ENCODE results near the gene MYL7. TPM values are rescaled to one million over a fixed set of nuclear protein-coding genes. Genes with fewer than 3 reads are reported as not detected.

MYL7 gene
- total RNA-seq, 4 donors from 2014 or later: not detected

DNA sequence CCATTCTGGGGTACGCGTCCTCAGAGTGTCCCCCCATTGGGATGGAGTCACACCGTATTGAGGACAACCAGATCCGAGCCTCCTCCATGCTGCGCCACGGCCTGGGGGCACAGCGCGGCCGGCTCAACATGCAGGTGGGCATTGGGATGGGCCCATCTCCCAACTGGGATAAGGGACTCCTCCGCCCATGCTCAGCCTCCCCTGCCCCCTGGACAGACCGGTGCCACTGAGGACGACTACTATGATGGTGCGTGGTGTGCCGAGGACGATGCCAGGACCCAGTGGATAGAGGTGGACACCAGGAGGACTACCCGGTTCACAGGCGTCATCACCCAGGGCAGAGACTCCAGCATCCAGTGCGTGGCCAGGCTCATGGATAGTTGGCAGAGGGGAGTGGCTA is 31.1 kb downstream of the MYL7 start:
- WGBS, 2 donors: 91 to 92% methylated on average over 13 to 17 of the region's 18 CpGs
- peaks cover 0 to 30% (median 10%) of the 10 kb centered on the region in 4 donors for H3K4me1 ChIP-seq
- H3K27ac ChIP-seq: no peak overlapping the region

GRCh38 chr7:44108768-44109750 is 32.1 kb downstream of the MYL7 start:
- H3K27ac ChIP-seq: peak overlapping the region in 2 of 4 donors; percentile 11 to 97
- H3K4me1 ChIP-seq: peaks cover 0 to 38% (median 14%) of the 10 kb centered on the region in 4 donors
- H3K9me3 ChIP-seq: no peaks in the 10 kb centered on the region
- H3K36me3 ChIP-seq: peaks cover 0 to 77% (median 0%) of the 10 kb centered on the region in 3 donors
- no peak for DNase-seq (ENCODE audit: low spot score in 2 of 2)
- TF ChIP-seq, protein P1, sequence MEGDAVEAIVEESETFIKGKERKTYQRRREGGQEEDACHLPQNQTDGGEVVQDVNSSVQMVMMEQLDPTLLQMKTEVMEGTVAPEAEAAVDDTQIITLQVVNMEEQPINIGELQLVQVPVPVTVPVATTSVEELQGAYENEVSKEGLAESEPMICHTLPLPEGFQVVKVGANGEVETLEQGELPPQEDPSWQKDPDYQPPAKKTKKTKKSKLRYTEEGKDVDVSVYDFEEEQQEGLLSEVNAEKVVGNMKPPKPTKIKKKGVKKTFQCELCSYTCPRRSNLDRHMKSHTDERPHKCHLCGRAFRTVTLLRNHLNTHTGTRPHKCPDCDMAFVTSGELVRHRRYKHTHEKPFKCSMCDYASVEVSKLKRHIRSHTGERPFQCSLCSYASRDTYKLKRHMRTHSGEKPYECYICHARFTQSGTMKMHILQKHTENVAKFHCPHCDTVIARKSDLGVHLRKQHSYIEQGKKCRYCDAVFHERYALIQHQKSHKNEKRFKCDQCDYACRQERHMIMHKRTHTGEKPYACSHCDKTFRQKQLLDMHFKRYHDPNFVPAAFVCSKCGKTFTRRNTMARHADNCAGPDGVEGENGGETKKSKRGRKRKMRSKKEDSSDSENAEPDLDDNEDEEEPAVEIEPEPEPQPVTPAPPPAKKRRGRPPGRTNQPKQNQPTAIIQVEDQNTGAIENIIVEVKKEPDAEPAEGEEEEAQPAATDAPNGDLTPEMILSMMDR (IDR thresholded peaks at IDR 0.05): peak in 1 of 5 experiments; percentile 6
- no peak for TF ChIP-seq EP300 (IDR thresholded peaks at IDR 0.05)
- WGBS, 2 donors: 76 to 81% methylated on average over 19 to 21 of the region's 21 CpGs
- H3K4me3 ChIP-seq: no peak overlapping the region
- H3K27me3 ChIP-seq: no peaks in the 10 kb centered on the region

More for the DNA sequence above, 31.1 kb downstream of the MYL7 start:
- TF ChIP-seq POLR2A (IDR thresholded peaks at IDR 0.05) (no peak), EP300 (IDR thresholded peaks at IDR 0.05) (no peak)
- TF ChIP-seq, protein P1 (IDR thresholded peaks at IDR 0.05): no peak
- Histone ChIP-seq H3K4me3 (no peak overlapping the region), H3K9me3 (no peaks in the 10 kb centered on the region), H3K36me3 (peaks cover 0 to 86% (median 0%) of the 10 kb centered on the region in 3 donors), H3K27me3 (no peaks in the 10 kb centered on the region)
- no peak for DNase-seq (ENCODE audit: low spot score in 2 of 2)

DNA sequence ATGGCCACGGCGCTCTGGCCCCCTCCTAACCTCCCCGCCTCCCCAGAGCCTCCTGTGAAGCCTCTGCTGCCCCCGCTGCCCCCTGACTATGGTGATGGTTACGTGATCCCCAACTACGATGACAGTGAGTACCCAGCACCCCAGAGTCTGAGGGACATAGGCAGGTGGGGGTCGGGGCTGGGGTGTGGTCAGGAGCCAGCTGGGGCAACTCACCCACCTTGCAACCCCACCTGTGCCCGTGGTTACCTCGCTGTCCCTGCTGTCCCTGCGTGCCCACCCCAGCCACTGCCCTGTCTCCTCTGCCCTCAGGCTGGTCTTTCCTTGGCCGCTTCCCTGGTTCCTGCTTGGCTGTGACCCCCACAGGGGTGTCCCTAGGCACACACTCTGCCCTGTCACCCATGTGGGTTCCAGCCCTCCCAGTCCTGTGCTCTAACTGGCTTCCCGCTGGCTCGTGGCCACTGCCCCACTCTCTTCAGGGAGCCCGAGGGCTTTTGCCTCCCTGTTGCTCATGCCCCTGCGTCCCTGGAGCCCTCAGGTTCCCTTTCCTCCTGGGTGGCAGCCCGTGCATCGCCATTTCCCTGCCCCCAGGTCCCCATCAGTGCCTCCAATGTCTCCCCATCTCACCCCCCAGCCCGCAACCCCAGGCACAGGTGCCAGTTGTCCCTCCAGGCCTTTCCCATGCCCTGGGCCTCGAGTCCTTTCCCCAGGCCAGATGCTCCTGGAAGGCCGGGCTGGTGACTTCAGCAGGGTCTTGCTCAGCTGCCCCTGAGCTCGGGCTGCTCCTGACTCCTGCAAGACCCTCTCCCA is 33.0 kb downstream of the MYL7 start:
- H3K4me3 ChIP-seq: no peak overlapping the region
- DNase-seq (ENCODE audit: low spot score in 2 of 2): no peak
- peaks cover 0 to 47% (median 18%) of the 10 kb centered on the region in 4 donors for H3K4me1 ChIP-seq
- H3K36me3 ChIP-seq: peaks cover 0 to 68% (median 0%) of the 10 kb centered on the region in 3 donors
- peak overlapping the region in 3 of 4 donors; percentile 13 to 97 (median 91) for H3K27ac ChIP-seq
- H3K9me3 ChIP-seq: no peaks in the 10 kb centered on the region
- WGBS, 2 donors: 84 to 90% methylated on average over 19 to 21 of the region's 21 CpGs
- TF ChIP-seq, protein P1 (IDR thresholded peaks at IDR 0.05): no peak
- no peaks in the 10 kb centered on the region for H3K27me3 ChIP-seq

- 90 to 92% methylated on average over 13 to 17 of the region's 18 CpGs for WGBS, 2 donors
- DNase-seq (ENCODE audit: low spot score in 2 of 2): no peak
- no peak for TF ChIP-seq POLR2A (IDR thresholded peaks at IDR 0.05)
- TF ChIP-seq, protein P1 (IDR thresholded peaks at IDR 0.05): no peak
- TF ChIP-seq EP300 (IDR thresholded peaks at IDR 0.05): no peak
- peaks cover 0 to 55% (median 21%) of the 10 kb centered on the region in 4 donors for H3K4me1 ChIP-seq
- peaks cover 0 to 59% (median 0%) of the 10 kb centered on the region in 3 donors for H3K36me3 ChIP-seq
- peak overlapping the region; percentile 13 to 97 (median 82) for H3K27ac ChIP-seq
- H3K9me3 ChIP-seq: no peaks in the 10 kb centered on the region
- H3K4me3 ChIP-seq: no peak overlapping the region
- no peaks in the 10 kb centered on the region for H3K27me3 ChIP-seq
Observed at GRCh38 chr7:44107116-44107960, 33.8 kb downstream of the MYL7 start.

Measured in tibial nerve (tissue), 4 donors.